Ramos (cell line): ENCODE measurements around the gene INF2.
"Not testable (repeated sequence)": the region's sequence is repeated elsewhere in the genome, so short reads cannot be mapped to it uniquely, and the experiment has no call there.

Experiments
- in situ Hi-C: fragments of 300-500 bp; cut with MboI; formaldehyde crosslinking; loops from one replicate; pipeline ENCODE4 v1.14.3; 2022; ENCODE audit warnings: low sequenced_read_pairs; ENCODE audit not compliant: unreplicated experiment

INF2 gene

GRCh38 chr14:104656014-104656714 is 33.3 kb upstream of the INF2 start:
- in situ Hi-C loops = loop anchor here (5.0 kb wide), 1 partner anchor 51 kb away; no protein-coding TSS in a partner anchor

GRCh38 chr14:104657101-104657524 is 32.3 kb upstream of the INF2 start:
- in situ Hi-C loops = loop anchor here (5.0 kb wide), 1 partner anchor 50 kb away; no protein-coding TSS in a partner anchor

DNA sequence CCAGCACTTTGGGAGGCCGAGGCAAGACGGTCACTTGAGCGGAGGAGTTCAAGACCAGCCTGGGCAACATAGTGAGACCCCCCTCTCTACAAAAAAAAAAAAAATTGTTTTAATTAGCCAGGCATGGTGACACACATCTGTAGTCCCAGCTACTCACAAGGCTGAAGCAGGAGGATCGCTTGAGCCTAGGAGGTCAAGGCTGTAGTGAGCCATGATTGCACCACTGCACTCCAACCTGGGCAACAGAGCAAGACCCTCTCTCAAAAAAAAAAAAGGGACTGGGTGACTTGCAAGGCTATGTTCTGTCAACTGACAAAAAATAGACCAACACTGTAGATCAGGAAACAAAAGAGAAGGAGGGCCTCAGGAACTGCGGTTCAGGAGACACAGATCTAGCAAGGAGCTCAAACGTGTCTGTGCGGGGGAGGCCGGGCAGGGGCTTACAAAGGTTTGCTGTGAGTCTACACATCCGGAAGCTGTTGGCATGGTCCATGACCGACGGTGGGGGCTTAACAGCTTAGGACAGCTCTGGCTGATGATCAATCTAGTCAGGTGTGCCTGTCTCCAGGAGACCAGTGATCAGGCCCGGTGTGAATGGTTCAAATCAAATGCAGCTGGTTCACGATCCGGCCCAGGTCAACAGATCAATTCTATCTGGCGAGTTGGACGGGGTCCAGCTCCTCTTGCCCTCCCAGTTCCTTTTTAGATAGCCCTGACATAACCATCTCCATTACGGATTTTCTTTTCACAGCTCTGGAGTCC is 31.7 kb upstream of the INF2 start:
- in situ Hi-C loops = loop anchor here (5.0 kb wide), 1 partner anchor 50 kb away; no protein-coding TSS in a partner anchor

DNA sequence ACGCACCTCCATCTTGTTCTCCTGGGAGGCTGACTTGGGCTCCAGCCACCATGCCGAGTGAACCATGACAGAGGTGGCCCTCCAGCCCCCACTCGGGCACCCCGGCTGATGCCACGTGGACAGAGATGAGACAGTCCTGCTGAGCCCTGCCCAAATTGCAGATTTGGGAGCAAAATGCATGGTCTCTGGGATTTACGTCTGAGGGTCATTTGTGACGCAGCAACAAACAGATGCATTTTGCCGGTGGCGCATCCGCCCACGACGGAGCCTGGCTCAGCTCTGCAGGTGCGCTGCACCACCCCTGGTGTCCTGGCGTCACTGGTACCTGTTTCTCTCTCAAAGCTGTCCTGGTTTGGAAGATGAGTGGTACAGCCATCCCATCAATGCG is 31.1 kb upstream of the INF2 start:
- in situ Hi-C loops = loop anchor here (5.0 kb wide), 1 partner anchor 49 kb away; no protein-coding TSS in a partner anchor

- in situ Hi-C loops = loop anchor here (5.0 kb wide), 1 partner anchor 48 kb away; no protein-coding TSS in a partner anchor
Observed at GRCh38 chr14:104659146-104659545, 30.3 kb upstream of the INF2 start.

DNA sequence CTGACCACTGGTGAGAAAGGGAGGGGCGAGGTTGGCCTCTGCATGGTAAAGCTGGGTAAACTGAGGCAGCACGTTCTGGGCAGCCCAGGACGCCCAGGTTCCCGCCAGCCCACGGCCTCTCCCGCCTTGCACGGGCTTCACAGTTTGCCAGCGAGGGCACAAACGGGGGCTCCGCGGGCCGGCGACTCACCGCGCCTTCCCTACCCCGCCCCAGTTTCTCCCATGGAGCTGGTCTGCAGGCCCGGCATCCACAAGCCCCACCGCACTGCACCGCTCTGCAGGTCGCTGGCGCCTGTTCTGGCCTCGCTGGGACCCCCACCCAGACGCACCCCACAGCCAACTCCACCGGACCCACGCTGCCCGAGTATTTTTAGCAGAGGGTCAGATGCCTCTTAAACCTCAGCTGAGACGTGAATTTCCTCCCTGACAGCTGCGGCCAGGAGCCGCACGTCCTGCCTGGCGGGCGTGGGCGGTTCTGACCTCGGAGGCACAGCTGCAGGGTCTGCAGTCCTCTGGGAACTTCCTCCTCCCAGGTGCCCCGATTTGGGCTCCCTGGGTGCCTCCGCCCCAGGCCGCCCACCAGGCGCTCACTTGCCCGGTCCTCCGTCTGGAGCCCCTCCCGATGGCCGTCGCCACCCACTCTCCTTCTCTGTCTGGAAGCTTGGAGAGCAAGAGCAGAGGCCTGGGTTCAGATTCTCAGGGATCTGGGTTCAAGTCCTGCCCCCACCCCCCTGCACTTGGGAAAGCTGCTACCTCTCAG is 29.5 kb upstream of the INF2 start:
- in situ Hi-C loops = loop anchor here (5.0 kb wide), 1 partner anchor 47 kb away; no protein-coding TSS in a partner anchor

- in situ Hi-C loops = no loop called here
Observed at GRCh38 chr14:104660597-104660996, 28.8 kb upstream of the INF2 start.

DNA sequence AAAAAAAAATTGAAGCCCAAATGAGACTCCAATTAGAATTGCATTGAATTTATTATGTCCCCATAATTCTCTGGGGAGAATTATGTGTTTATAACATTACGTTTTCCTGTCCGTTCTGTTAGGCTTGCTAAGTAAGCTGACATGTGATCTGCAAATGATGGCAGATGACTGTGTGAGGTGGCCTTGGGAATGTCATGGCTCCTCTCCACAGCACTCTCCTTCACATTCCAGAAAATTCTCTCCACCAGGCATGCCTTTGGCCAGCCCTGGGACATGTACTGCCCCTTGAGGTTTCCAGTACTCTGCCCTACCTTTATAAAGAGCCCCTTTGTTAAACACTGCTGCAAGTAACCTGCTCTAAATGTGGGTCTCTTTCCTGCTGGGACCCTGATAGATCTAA is 28.3 kb upstream of the INF2 start:
- in situ Hi-C loops = no loop called here

DNA sequence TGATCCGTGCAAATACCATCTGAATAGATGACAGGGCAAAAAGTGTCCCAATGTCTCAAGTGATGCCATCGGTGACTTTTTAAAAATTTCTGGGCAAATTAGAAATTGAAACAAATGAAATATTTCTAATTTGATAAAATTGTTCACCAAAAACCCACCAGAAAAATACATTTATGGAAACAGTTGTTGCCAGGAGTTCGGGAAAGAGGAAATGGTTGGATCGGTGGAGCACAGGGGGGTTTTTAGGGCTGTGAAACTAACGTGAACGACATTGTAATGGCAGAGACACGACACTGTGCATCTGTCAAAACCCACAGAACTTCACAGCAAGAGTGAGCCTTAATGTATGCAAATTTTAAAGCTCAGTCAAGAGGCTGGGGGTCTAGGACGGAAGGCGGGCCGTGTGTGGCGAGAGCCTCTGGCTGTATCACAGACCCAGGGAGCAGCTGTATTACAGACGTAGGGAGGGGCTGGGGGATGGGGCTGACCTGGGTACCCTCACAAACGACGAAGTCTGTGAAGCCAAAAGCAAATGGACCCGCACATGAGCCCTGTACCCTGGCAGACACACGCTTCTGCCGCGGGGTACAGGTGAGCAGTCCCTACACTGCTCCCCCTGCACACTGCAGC is 27.8 kb upstream of the INF2 start:
- in situ Hi-C loops = not testable (repeated sequence)

DNA sequence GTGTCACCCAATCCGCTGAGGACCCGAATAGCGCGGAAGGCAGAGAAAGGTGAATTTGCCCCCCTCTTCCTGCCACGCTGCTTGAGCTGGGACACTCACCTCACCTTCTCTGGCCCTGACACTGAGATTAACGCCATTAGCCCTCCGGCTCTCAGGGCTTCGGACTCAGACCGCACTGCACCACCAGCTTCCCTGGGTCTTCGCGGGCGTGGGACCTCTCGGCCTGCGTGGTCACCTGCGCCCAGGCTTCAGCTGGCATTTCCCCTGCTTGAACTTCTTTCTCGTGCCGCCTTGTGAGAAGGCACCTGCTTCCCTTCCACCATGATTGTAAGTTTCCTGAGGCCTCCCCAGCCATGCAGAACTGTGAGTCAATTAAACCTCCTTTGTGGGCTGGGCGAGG is 26.9 kb upstream of the INF2 start:
- in situ Hi-C loops = not testable (repeated sequence)

DNA sequence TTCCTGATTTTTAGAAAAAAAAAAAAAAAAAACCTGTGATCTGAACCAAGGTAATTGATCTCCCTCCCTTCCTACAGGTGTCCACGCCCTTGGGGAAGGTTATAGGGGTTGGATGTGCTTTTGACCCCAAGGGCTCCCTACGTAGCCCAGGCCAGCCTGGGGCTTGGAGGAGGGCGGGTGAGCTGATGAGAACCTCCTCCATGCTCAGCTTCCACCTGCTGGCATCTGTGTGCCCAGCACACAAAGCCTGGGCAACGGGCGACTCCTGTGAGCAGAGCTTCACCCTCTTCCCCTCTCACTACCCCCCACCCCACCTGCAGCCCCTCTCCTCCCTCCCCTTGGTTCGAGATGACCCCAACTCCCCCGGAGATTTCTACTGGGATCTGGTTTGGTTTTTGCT is 25.3 kb upstream of the INF2 start:
- in situ Hi-C loops = no loop called here

DNA sequence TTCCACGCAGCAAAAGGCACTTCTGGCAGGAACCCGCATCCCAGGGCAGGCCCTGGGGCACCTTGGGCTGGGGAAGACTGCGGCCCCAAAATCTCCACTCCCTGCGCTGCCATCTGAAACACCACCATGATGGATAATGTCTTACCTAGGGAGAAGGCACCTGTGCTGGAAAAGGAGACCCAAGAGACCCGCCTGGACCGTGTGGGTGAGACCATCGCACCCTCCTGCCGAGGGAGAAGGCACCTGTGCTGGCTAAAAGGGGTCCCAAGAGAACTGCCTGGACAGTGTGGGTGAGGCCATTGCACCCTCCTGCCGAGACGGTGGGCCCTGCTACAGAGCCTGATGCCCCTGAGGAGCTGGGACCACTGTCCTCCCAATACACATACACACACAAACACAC is 24.8 kb upstream of the INF2 start:
- in situ Hi-C loops = no loop called here

DNA sequence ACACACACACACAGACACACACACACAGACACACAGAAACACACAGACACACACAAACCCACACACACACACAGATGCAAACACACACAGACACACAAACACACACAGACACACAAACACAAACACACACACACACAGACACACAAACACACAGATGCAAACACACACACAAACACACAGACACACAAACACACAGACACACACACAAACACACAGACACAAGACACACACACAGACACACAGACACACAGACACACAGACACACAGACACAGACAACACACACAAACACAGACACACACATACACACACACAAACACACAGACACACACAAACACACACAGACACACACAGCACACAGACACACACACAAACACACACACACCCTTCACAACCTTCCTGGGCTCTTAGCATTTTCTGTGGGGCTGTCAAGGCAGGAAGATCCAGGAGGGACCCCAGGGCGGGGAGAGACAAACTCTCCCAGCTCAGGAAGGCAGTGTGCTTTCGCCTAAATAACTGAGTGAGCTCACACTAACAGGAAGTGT is 24.2 kb upstream of the INF2 start:
- in situ Hi-C loops = no loop called here

DNA sequence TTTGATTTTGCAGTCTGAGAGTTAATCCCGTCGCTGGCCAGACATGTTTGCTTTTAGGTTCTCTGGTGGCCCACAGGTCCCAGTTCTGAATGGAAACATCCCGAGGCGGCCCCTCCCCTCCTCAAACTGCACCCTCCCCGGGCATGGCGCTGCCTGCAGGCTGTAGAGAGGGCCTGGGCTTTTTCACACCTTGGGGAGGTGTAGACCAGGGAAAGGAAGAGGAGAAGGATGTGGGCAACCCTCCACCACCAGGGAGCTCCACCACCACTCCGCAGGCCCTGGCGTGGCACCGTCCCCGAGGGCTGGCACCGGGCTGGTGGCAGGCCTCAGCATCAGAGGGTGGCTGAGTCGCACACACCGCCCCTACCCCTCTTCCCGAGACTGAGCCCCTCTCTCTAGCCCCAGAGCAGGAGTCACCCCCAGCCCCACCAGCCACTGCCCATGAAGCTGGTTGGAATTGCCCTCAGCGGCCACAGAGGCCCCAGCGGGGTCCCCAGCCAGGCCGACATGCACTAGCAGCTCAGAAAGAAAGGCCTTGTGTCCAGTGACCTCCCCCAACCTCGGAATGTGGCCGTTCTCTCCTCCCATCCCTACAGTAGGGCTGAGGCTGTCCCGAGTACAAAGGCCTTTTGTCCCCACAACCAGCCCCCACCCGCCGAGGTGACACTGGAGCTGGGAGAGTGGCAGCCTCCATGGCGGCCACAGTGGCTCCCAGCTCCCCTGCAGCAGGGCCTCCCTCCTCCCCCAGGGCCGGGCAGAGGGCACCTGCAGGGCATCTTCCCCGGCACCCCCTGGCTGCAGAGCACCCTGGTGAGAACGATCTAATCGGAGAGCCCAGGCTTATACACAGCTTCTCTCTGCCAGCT is 23.5 kb upstream of the INF2 start:
- in situ Hi-C loops = no loop called here

DNA sequence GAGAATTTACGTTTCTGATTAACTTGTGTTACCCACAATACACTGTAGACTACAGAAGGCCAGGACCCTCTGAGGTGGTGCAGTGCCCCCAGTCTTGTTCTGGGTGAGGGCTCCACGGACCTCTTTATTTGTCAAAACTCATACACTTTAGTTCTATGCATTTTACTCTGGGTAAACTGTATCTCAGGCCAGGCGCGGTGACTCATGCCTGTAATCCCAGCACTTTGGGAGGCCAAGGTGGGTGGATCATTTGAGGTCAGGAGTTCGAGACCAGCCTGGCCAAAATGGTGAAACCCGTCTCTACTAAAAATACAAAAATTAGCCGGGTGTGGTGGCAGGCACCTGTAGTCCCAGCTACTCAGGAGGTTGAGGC is 22.9 kb upstream of the INF2 start:
- in situ Hi-C loops = not testable (repeated sequence)

- in situ Hi-C loops = no loop called here
Observed at GRCh38 chr14:104666981-104667380, 22.4 kb upstream of the INF2 start.

DNA sequence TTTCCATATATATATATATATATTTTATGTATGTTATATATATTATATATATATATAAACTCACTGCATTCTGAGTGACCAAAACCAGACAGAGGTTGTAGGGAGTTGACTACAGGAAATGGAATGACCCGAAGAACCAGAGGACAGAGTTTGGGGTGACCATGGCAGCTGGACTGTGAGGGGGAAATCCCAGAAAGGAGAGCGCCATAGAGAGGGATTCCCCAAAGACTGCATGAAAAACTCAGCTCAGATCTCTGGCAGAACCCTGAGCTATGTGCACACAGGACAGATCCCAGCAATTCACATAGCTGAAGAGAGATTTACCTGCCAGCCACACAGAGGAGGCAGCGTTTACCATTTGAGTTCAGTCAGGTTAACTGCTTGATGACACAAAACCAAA is 19.7 kb upstream of the INF2 start:
- in situ Hi-C loops = no loop called here

DNA sequence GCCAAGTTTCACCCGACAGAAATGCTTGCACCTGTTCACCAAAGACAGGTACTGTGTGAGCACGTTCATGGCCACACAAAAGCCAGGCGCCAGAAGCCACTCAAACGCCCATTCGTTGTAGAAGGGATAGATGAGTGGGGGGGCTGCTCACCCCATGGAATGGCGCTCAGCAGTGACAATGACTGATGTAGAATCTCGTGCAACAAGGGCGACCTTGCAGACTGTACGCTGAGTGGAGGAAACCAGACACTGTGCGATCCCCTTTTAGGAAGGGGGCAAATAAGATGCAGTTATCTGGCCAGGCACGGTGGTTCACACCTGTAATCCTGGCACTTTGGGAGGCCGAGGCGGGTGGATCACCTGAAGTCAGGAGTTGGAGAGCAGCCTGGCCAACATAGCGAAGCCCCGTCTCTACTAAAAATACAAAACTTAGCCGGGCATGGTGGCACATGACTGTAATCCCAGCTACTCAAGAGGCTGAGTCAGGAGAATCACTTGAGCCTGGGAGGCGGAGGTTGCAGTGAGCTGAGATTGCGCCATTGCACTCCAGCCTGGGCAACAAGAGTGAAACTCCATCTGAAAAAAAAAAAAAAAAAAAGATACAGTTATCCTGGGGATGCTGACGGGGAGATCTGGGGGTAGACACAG is 18.0 kb upstream of the INF2 start:
- in situ Hi-C loops = not testable (repeated sequence)

DNA sequence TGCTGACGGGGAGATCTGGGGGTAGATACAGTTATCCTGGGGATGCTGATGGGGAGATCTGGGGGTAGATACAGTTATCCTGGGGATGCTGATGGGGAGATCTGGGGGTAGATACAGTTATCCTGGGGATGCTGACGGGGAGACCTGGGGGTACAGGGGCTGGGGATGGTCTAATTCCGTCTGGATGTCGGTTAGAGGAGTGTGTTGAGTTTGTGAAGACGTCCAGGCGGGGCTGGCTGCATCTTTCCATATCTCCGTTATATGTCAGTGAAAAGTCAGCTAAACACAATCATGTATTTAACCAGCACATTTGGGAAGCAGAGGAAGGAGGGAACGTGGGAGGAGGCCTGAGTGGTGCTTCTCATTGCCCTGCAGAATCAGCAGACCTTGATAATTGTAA is 17.3 kb upstream of the INF2 start:
- in situ Hi-C loops = not testable (repeated sequence)
